Neural cell (in vitro differentiated cells): Measurements from ENCODE around the gene AKR1E2. TPM values are rescaled to one million over a fixed set of nuclear protein-coding genes. Genes with fewer than 3 reads are reported as not detected.

ENCODE experiments used
- H2AFZ ChIP-seq: fragments of 200-600, 300-800 bp; sonication (generic), shearing (Covaris generic); 2 replicates; pipeline ENCODE4 v1.6.0; 2014; ENCODE audit warnings: low read depth, mild to moderate bottlenecking, antibody characterized with exemption, low read length, moderate library complexity
- H3F3A ChIP-seq: fragments of 200-600 bp; shearing (Covaris generic); 2 replicates; pipeline ENCODE4 v1.6.1; 2016; ENCODE audit warnings: mild to moderate bottlenecking, moderate library complexity, mixed read lengths, antibody characterized with exemption, low read length; ENCODE audit not compliant: insufficient read depth, poor library complexity, severe bottlenecking
- H3K27ac ChIP-seq: fragments of 200-600, 300-800 bp; sonication (generic), shearing (Covaris generic); 2 replicates; pipeline ENCODE4 v1.5.1; 2014; ENCODE audit warnings: mild to moderate bottlenecking, low read length, moderate library complexity
- H3K27me3 ChIP-seq: fragments of 300-800, 200-600 bp; sonication (generic), shearing (Covaris generic); 2 replicates; pipeline ENCODE4 v1.6.0; 2014; ENCODE audit warnings: mild to moderate bottlenecking, low read depth, low read length, moderate library complexity; ENCODE audit not compliant: insufficient read depth
- H3K36me3 ChIP-seq: fragments of 300-800, 200-600 bp; sonication (generic), shearing (Covaris generic); 2 replicates; pipeline ENCODE4 v1.5.1; 2014; ENCODE audit warnings: mild to moderate bottlenecking, antibody characterized with exemption, low read length, moderate library complexity; ENCODE audit not compliant: insufficient read depth
- H3K4me2 ChIP-seq: fragments of 300-800, 200-600 bp; sonication (generic), shearing (Covaris generic); 2 replicates; pipeline ENCODE4 v1.6.0; 2014; ENCODE audit warnings: mild to moderate bottlenecking, low read length
- H3K4me3 ChIP-seq: fragments of 300-800, 200-600 bp; sonication (generic), shearing (Covaris generic); 2 replicates; pipeline ENCODE4 v1.5.1; 2014; ENCODE audit warnings: mild to moderate bottlenecking, low read length, moderate library complexity
- H3K79me2 ChIP-seq: fragments of 200-600 bp; shearing (Covaris generic); replicated peaks from 2 replicates; pipeline ENCODE4 v1.6.0; 2014; ENCODE audit warnings: mild to moderate bottlenecking, low read length, moderate library complexity; ENCODE audit not compliant: insufficient read depth
- H3K9ac ChIP-seq: fragments of 300-800, 200-600 bp; sonication (generic), shearing (Covaris generic); 2 replicates; pipeline ENCODE4 v1.6.1; 2016; ENCODE audit warnings: mild to moderate bottlenecking, low read length, mixed read lengths
- H3K9me2 ChIP-seq: fragments of 200-600 bp; shearing (Covaris generic); 2 replicates; pipeline ENCODE4 v1.6.1; 2016; ENCODE audit warnings: mild to moderate bottlenecking, low read length, mixed read lengths; ENCODE audit not compliant: insufficient read depth
- H3K9me3 ChIP-seq: fragments of 200-600, 300-800 bp; sonication (generic), shearing (Covaris generic); 2 replicates; pipeline ENCODE4 v1.6.1; 2016; ENCODE audit warnings: mild to moderate bottlenecking, mixed run types, low read length, moderate library complexity, mixed read lengths
- H4K20me1 ChIP-seq: fragments of 200-600 bp; shearing (Covaris generic); 2 replicates; pipeline ENCODE4 v1.6.1; 2016; ENCODE audit warnings: mild to moderate bottlenecking, mixed run types; ENCODE audit not compliant: insufficient read depth
- CTCF ChIP-seq: fragments of 450-650 bp; IDR thresholded peaks from 2 replicates; pipeline ENCODE4 v1.5.1; 2014; ENCODE audit warnings: antibody characterized with exemption, mild to moderate bottlenecking, moderate library complexity; ENCODE audit not compliant: poor library complexity, severe bottlenecking
- EP300 ChIP-seq: fragments of 450-650 bp; conservative IDR thresholded peaks from 2 replicates; pipeline ENCODE4 v1.6.1; 2014; ENCODE audit warnings: antibody characterized with exemption, mild to moderate bottlenecking, moderate library complexity; ENCODE audit not compliant: poor library complexity, severe bottlenecking
- EZH2 ChIP-seq: fragments of 200-600, 300-800 bp; shearing (Covaris generic), sonication (generic); IDR thresholded peaks from 2 replicates; pipeline ENCODE4 v1.6.1; 2014; ENCODE audit warnings: antibody characterized with exemption, low read length, borderline replicate concordance, mild to moderate bottlenecking; ENCODE audit not compliant: insufficient read depth, poor library complexity, severe bottlenecking
- MXI1 ChIP-seq: fragments of 450-650 bp; conservative IDR thresholded peaks from 2 replicates; pipeline ENCODE4 v1.6.1; 2014; ENCODE audit warnings: antibody characterized with exemption, mild to moderate bottlenecking; ENCODE audit not compliant: poor library complexity, severe bottlenecking
- POLR2AphosphoS5 ChIP-seq: IDR thresholded peaks from 2 replicates; pipeline ENCODE4 v1.6.1; 2012
- RAD21 ChIP-seq: fragments of 450-650 bp; conservative IDR thresholded peaks from 2 replicates; pipeline ENCODE4 v1.6.1; 2014; ENCODE audit warnings: antibody characterized with exemption, mild to moderate bottlenecking, moderate library complexity
- REST ChIP-seq: IDR thresholded peaks from 2 replicates; pipeline ENCODE4 v1.6.1; 2012; ENCODE audit warnings: borderline replicate concordance
- SMC3 ChIP-seq: fragments of 450-650 bp; conservative IDR thresholded peaks from 2 replicates; pipeline ENCODE4 v1.6.1; 2014; ENCODE audit warnings: antibody characterized with exemption, mild to moderate bottlenecking, moderate library complexity; ENCODE audit not compliant: poor library complexity
- TAF1 ChIP-seq: IDR thresholded peaks from 2 replicates; pipeline ENCODE4 v1.6.1; 2012; ENCODE audit warnings: low read depth
- polyA plus RNA-seq: library from polyadenylated mRNA; depleted of rRNA; stranded (reverse); fragments of >200 nt; gene quantifications from 2 replicates; pipeline ENCODE4 v1.2.3, GENCODE V29; 2014

The AKR1E2 gene
- polyA plus RNA-seq, 1 donor from 2014 or later = not detected

- H3K9me3 ChIP-seq = no peaks in the 10 kb centered on the region
- no peak overlapping the region for H3K4me3 ChIP-seq
- no peak for TF ChIP-seq MXI1
- no peak for TF ChIP-seq EZH2
- TF ChIP-seq RAD21 = no peak
- TF ChIP-seq SMC3 = no peak
- TF ChIP-seq REST = no peak
- no peak for TF ChIP-seq POLR2AphosphoS5
- TF ChIP-seq CTCF = no peak
- TF ChIP-seq EP300 = no peak
- TF ChIP-seq TAF1 = no peak
- no peaks in the 10 kb centered on the region for H3F3A ChIP-seq
- no peak overlapping the region for H3K27ac ChIP-seq
- no peak overlapping the region for H2AFZ ChIP-seq
- H3K36me3 ChIP-seq = no peaks in the 10 kb centered on the region
- no peaks in the 10 kb centered on the region for H3K27me3 ChIP-seq
- H3K79me2 ChIP-seq = no peaks in the 10 kb centered on the region
- H3K9ac ChIP-seq = no peak overlapping the region
- no peak overlapping the region for H3K4me2 ChIP-seq
- no peaks in the 10 kb centered on the region for H4K20me1 ChIP-seq
- H3K9me2 ChIP-seq = no peaks in the 10 kb centered on the region
Measured at GRCh38 chr10:4867109-4867519, 41.1 kb downstream of the AKR1E2 start.

- no peaks in the 10 kb centered on the region for H3K36me3 ChIP-seq
- no peaks in the 10 kb centered on the region for H3F3A ChIP-seq
- H3K27ac ChIP-seq = no peak overlapping the region
- H4K20me1 ChIP-seq = no peaks in the 10 kb centered on the region
- no peaks in the 10 kb centered on the region for H3K79me2 ChIP-seq
- no peak overlapping the region for H3K9ac ChIP-seq
- H3K4me3 ChIP-seq = no peak overlapping the region
- TF ChIP-seq RAD21 (no peak), SMC3 (no peak), EP300 (no peak), EZH2 (no peak), MXI1 (no peak), REST (no peak), CTCF (no peak), POLR2AphosphoS5 (no peak), TAF1 (no peak)
- H3K9me2 ChIP-seq = no peaks in the 10 kb centered on the region
- H3K27me3 ChIP-seq = no peaks in the 10 kb centered on the region
- H3K9me3 ChIP-seq = no peaks in the 10 kb centered on the region
- no peak overlapping the region for H3K4me2 ChIP-seq
- H2AFZ ChIP-seq = no peak overlapping the region
Measured at GRCh38 chr10:4867520-4868356, 41.7 kb downstream of the AKR1E2 start.
